ENCODE measurements around the gene TNFAIP3. TPM values are rescaled to one million over a fixed set of nuclear protein-coding genes. Genes with fewer than 3 reads are reported as not detected.

The TNFAIP3 gene
- total and polyA plus RNA-seq, 2 of the 8 experiments (the other 6 are each of a cell fraction or from before 2014, with no cell fraction given): 1.6 to 2.0 TPM

DNA sequence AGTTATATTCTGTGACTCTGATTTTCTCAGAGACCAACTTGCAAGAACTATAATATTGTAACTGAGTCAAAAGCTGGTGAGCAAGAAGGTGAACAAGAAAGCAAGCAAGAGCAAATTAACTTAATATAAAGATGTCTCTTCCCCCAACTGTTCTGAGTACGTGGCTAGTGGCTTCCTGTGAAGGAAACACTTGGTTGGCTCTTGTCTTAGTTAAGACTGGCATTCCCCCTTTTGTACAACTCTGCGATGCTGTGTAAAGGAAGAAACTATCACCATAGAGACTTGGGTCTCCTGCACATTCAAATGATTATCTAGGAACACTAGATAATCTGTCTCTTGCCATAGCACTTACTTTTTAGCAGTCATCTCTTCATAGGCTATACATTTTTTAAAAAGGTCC, 47.3 kb upstream of the TNFAIP3 start (continued):
- TF ChIP-seq, protein P1, sequence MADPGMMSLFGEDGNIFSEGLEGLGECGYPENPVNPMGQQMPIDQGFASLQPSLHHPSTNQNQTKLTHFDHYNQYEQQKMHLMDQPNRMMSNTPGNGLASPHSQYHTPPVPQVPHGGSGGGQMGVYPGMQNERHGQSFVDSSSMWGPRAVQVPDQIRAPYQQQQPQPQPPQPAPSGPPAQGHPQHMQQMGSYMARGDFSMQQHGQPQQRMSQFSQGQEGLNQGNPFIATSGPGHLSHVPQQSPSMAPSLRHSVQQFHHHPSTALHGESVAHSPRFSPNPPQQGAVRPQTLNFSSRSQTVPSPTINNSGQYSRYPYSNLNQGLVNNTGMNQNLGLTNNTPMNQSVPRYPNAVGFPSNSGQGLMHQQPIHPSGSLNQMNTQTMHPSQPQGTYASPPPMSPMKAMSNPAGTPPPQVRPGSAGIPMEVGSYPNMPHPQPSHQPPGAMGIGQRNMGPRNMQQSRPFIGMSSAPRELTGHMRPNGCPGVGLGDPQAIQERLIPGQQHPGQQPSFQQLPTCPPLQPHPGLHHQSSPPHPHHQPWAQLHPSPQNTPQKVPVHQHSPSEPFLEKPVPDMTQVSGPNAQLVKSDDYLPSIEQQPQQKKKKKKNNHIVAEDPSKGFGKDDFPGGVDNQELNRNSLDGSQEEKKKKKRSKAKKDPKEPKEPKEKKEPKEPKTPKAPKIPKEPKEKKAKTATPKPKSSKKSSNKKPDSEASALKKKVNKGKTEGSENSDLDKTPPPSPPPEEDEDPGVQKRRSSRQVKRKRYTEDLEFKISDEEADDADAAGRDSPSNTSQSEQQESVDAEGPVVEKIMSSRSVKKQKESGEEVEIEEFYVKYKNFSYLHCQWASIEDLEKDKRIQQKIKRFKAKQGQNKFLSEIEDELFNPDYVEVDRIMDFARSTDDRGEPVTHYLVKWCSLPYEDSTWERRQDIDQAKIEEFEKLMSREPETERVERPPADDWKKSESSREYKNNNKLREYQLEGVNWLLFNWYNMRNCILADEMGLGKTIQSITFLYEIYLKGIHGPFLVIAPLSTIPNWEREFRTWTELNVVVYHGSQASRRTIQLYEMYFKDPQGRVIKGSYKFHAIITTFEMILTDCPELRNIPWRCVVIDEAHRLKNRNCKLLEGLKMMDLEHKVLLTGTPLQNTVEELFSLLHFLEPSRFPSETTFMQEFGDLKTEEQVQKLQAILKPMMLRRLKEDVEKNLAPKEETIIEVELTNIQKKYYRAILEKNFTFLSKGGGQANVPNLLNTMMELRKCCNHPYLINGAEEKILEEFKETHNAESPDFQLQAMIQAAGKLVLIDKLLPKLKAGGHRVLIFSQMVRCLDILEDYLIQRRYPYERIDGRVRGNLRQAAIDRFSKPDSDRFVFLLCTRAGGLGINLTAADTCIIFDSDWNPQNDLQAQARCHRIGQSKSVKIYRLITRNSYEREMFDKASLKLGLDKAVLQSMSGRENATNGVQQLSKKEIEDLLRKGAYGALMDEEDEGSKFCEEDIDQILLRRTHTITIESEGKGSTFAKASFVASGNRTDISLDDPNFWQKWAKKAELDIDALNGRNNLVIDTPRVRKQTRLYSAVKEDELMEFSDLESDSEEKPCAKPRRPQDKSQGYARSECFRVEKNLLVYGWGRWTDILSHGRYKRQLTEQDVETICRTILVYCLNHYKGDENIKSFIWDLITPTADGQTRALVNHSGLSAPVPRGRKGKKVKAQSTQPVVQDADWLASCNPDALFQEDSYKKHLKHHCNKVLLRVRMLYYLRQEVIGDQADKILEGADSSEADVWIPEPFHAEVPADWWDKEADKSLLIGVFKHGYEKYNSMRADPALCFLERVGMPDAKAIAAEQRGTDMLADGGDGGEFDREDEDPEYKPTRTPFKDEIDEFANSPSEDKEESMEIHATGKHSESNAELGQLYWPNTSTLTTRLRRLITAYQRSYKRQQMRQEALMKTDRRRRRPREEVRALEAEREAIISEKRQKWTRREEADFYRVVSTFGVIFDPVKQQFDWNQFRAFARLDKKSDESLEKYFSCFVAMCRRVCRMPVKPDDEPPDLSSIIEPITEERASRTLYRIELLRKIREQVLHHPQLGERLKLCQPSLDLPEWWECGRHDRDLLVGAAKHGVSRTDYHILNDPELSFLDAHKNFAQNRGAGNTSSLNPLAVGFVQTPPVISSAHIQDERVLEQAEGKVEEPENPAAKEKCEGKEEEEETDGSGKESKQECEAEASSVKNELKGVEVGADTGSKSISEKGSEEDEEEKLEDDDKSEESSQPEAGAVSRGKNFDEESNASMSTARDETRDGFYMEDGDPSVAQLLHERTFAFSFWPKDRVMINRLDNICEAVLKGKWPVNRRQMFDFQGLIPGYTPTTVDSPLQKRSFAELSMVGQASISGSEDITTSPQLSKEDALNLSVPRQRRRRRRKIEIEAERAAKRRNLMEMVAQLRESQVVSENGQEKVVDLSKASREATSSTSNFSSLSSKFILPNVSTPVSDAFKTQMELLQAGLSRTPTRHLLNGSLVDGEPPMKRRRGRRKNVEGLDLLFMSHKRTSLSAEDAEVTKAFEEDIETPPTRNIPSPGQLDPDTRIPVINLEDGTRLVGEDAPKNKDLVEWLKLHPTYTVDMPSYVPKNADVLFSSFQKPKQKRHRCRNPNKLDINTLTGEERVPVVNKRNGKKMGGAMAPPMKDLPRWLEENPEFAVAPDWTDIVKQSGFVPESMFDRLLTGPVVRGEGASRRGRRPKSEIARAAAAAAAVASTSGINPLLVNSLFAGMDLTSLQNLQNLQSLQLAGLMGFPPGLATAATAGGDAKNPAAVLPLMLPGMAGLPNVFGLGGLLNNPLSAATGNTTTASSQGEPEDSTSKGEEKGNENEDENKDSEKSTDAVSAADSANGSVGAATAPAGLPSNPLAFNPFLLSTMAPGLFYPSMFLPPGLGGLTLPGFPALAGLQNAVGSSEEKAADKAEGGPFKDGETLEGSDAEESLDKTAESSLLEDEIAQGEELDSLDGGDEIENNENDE (IDR thresholded peaks at IDR 0.05; ENCODE audit: insufficient replicate concordance, low read length): no peak
- TF ChIP-seq KDM4A (IDR thresholded peaks at IDR 0.05; ENCODE audit: low read depth, low read length, severe bottlenecking) (no peak), TEAD4 (IDR thresholded peaks at IDR 0.05; ENCODE audit: low read depth, low read length) (no peak), SIX5 (IDR thresholded peaks at IDR 0.05; ENCODE audit: low read depth, low read length) (no peak), HDAC6 (IDR thresholded peaks at IDR 0.05; ENCODE audit: low read depth, low read length) (no peak), RNF2 (IDR thresholded peaks at IDR 0.05; ENCODE audit: borderline replicate concordance, low read depth, low read length, missing control alignments, poor library complexity, severe bottlenecking) (no peak), MAX (IDR thresholded peaks at IDR 0.05) (no peak), RBBP5 (IDR thresholded peaks at IDR 0.05; ENCODE audit: borderline replicate concordance, low read depth, low read length) (no peak), POLR2A (IDR thresholded peaks at IDR 0.05; ENCODE audit: control extremely low read depth in 1 of 2, low read depth in 2 of 2, low read length in 2 of 2) (no peak), CBX5 (IDR thresholded peaks at IDR 0.05; ENCODE audit: low read depth, low read length) (no peak), TBP (IDR thresholded peaks at IDR 0.05; ENCODE audit: low read depth, low read length) (no peak), RFX5 (IDR thresholded peaks at IDR 0.05; ENCODE audit: borderline replicate concordance, low read depth, low read length) (no peak)
